NB4 (cell line): Measurements from ENCODE around the gene GBX2.

Experiments used
- CTCF ChIP-seq: IDR thresholded peaks from one replicate; pipeline ENCODE4 v1.5.1; 2012; ENCODE audit warnings: low read depth, low read length
- POLR2A ChIP-seq: IDR thresholded peaks from 2 replicates; pipeline ENCODE4 v1.6.1; 2011; ENCODE audit warnings: mild to moderate bottlenecking; ENCODE audit not compliant: insufficient read length; ENCODE audit errors: extremely low read depth

- TF ChIP-seq CTCF (no peak), POLR2A (no peak)
These were observed 39.3 kb upstream of the GBX2 start for GRCh38 chr2:236207472-236207871.
